H1 (cell line): ENCODE results near the gene LHPP. TPM values are rescaled to one million over a fixed set of nuclear protein-coding genes. Genes with fewer than 3 reads are reported as not detected.
A peak's percentile ranks its signal among the peaks of the same experiment; 100 is the strongest.

Experiments
- CTCF ChIA-PET: fragments of 300-600 bp; sonication (Branson Sonifier 250); formaldehyde crosslinking; loops from one replicate; lab custom pipeline; 2021; ENCODE audit not compliant: partially characterized antibody; lab: Charles Lee
- POLR2A ChIA-PET: fragments of 300-600 bp; sonication (Branson Sonifier 250); formaldehyde crosslinking; loops from one replicate; lab custom pipeline; 2021; ENCODE audit warnings: inconsistent platforms; ENCODE audit not compliant: partially characterized antibody; lab: Charles Lee
- DNase-seq, 2 experiments: peaks; one replicate each; pipeline versions ENCODE4 v3.0.0 to v3.0.0-alpha.2; 2010 to 2022; ENCODE audit warnings: low spot score in 2 of 2, low read depth in 1 of 2, mixed read lengths in 1 of 2
- FAIRE-seq: peaks from 2 replicates; lab custom pipeline; 2011; peaks lifted over from hg19 to GRCh38; lab: Jason Lieb, UNC
- H2AFZ ChIP-seq: 2 replicates; pipeline ENCODE4 v1.8.1; 2012; ENCODE audit warnings: low read length, inconsistent platforms
- H2AK5ac ChIP-seq: 2 replicates; pipeline ENCODE4 v1.6.1; 2013; ENCODE audit warnings: low read depth, low read length
- H2BK120ac ChIP-seq: replicated peaks from 2 replicates; pipeline ENCODE3; 2013; ENCODE audit warnings: low read depth, low read length, inconsistent platforms
- H2BK12ac ChIP-seq: 2 replicates; pipeline ENCODE4 v1.6.1; 2013; ENCODE audit warnings: low read depth, low read length
- H2BK15ac ChIP-seq: 2 replicates; pipeline ENCODE4 v1.6.1; 2013; ENCODE audit warnings: low read length
- H2BK20ac ChIP-seq: 2 replicates; pipeline ENCODE4 v1.6.1; 2013; ENCODE audit warnings: low read length
- H2BK5ac ChIP-seq: 2 replicates; pipeline ENCODE4 v1.6.1; 2013; ENCODE audit warnings: low read depth, low read length
- H3K14ac ChIP-seq: 2 replicates; pipeline ENCODE4 v1.6.1; 2013; ENCODE audit warnings: inconsistent platforms; ENCODE audit not compliant: insufficient read length
- H3K18ac ChIP-seq: 2 replicates; pipeline ENCODE4 v1.6.1; 2013; ENCODE audit warnings: low read length; ENCODE audit errors: extremely low read depth
- H3K23ac ChIP-seq: 2 replicates; pipeline ENCODE4 v1.6.1; 2013; ENCODE audit warnings: inconsistent platforms; ENCODE audit not compliant: insufficient read length
- H3K23me2 ChIP-seq: 2 replicates; pipeline ENCODE4 v1.6.1; 2013; ENCODE audit warnings: low read depth, low read length
- H3K27ac ChIP-seq: 2 replicates; pipeline ENCODE4 v1.6.1; 2011; ENCODE audit warnings: low read depth, low read length, inconsistent platforms
- H3K27me3 ChIP-seq, 4 experiments: replicated peaks in 1 of 4; 1 replicate in 1 of 4; 2 replicates in 3 of 4; pipeline versions ENCODE4 v1.6.1 to v1.8.1; 2011 to 2013; ENCODE audit warnings: low read length in 3 of 4, mild to moderate bottlenecking in 3 of 4, inconsistent platforms in 2 of 4, mixed read lengths in 2 of 4, moderate library complexity in 1 of 4; ENCODE audit not compliant: control insufficient read depth in 3 of 4, insufficient read depth in 3 of 4; ENCODE audit errors: extremely low read depth in 1 of 4
- H3K36me3 ChIP-seq, 4 experiments: 2 replicates each; pipeline versions ENCODE4 v1.6.1 to v1.8.1; 2011 to 2013; ENCODE audit warnings: mild to moderate bottlenecking in 4 of 4, low read length in 3 of 4, moderate library complexity in 2 of 4, control low read depth in 1 of 4, inconsistent platforms in 1 of 4; ENCODE audit not compliant: insufficient read depth in 4 of 4, control insufficient read depth in 2 of 4
- H3K4ac ChIP-seq: replicated peaks from 2 replicates; pipeline ENCODE3; 2013; ENCODE audit warnings: low read length, low read depth, mixed read lengths, inconsistent platforms; ENCODE audit not compliant: insufficient read length
- H3K4me1 ChIP-seq, 4 experiments: replicated peaks in 1 of 4; 1 replicate in 1 of 4; 2 replicates in 3 of 4; pipeline versions ENCODE4 v1.6.1 to v1.8.1; 2011 to 2013; ENCODE audit warnings: low read length in 3 of 4, inconsistent platforms in 2 of 4, mixed read lengths in 1 of 4; ENCODE audit not compliant: insufficient read depth in 4 of 4, control insufficient read depth in 3 of 4
- H3K4me2 ChIP-seq, 2 experiments: 2 replicates each; pipeline versions ENCODE4 v1.6.1 to v1.8.1; 2011 to 2013; ENCODE audit warnings: low read depth in 2 of 2, low read length in 2 of 2, control low read depth in 1 of 2, inconsistent platforms in 1 of 2, mild to moderate bottlenecking in 1 of 2; ENCODE audit not compliant: insufficient read depth in 1 of 2
- H3K4me3 ChIP-seq, 4 experiments: fragments of 200-600, 300-600 bp in 1 of 4; sonication (generic), shearing (Covaris generic), sonication (Bioruptor Twin) in 1 of 4; 2 replicates each; pipeline versions ENCODE4 v1.5.1 to v1.8.1; 2011 to 2016; ENCODE audit warnings: low read length in 4 of 4, low read depth in 3 of 4, control low read depth in 2 of 4, inconsistent platforms in 2 of 4, mild to moderate bottlenecking in 2 of 4, mixed read lengths in 1 of 4, moderate library complexity in 1 of 4; ENCODE audit not compliant: insufficient read depth in 2 of 4; ENCODE audit errors: extremely low read depth in 1 of 4
- H3K56ac ChIP-seq: replicated peaks from 2 replicates; pipeline ENCODE3; 2013; ENCODE audit warnings: low read depth, mild to moderate bottlenecking, mixed read lengths, low read length, inconsistent platforms; ENCODE audit not compliant: insufficient read length
- H3K79me1 ChIP-seq: 2 replicates; pipeline ENCODE4 v1.6.1; 2013; ENCODE audit warnings: low read depth, low read length, control low read depth
- H3K79me2 ChIP-seq, 2 experiments: 2 replicates each; pipeline versions ENCODE4 v1.6.1 to v1.8.1; 2012 to 2013; ENCODE audit warnings: low read length in 2 of 2, mild to moderate bottlenecking in 2 of 2, inconsistent platforms in 1 of 2; ENCODE audit not compliant: insufficient read depth in 2 of 2, control insufficient read depth in 1 of 2
- H3K9ac ChIP-seq, 4 experiments: replicated peaks in 1 of 4; 1 replicate in 1 of 4; 2 replicates in 3 of 4; pipeline versions ENCODE4 v1.6.1 to v1.8.1; 2011 to 2013; ENCODE audit warnings: low read depth in 3 of 4, low read length in 3 of 4, control low read depth in 2 of 4, mild to moderate bottlenecking in 2 of 4, moderate library complexity in 2 of 4, inconsistent platforms in 1 of 4; ENCODE audit errors: extremely low read depth in 1 of 4
- H3K9me3 ChIP-seq, 2 experiments: 2 replicates each; pipeline versions ENCODE4 v1.6.1 to v1.8.1; 2012 to 2013; ENCODE audit warnings: mild to moderate bottlenecking in 2 of 2, moderate library complexity in 2 of 2, control low read depth in 1 of 2, inconsistent platforms in 1 of 2, low read depth in 1 of 2, low read length in 1 of 2, mixed read lengths in 1 of 2; ENCODE audit not compliant: insufficient read depth in 2 of 2
- H4K20me1 ChIP-seq, 2 experiments: replicated peaks in 1 of 2; 2 replicates each; pipeline versions ENCODE3 to v1.8.1; 2011 to 2013; ENCODE audit warnings: inconsistent platforms in 2 of 2, low read length in 2 of 2, mild to moderate bottlenecking in 1 of 2; ENCODE audit not compliant: insufficient read depth in 2 of 2, control insufficient read depth in 1 of 2
- H4K5ac ChIP-seq: 2 replicates; pipeline ENCODE4 v1.6.1; 2013; ENCODE audit warnings: low read length, low read depth, mixed read lengths, inconsistent platforms; ENCODE audit not compliant: insufficient read length
- H4K8ac ChIP-seq: 2 replicates; pipeline ENCODE4 v1.8.0; 2013; ENCODE audit warnings: mild to moderate bottlenecking, moderate library complexity, low read length, inconsistent platforms; ENCODE audit not compliant: insufficient read depth; ENCODE audit errors: extremely low read depth
- H4K91ac ChIP-seq: replicated peaks from 2 replicates; pipeline ENCODE3; 2013; ENCODE audit warnings: low read length, mixed read lengths, inconsistent platforms; ENCODE audit not compliant: insufficient read length
- RAD21 ChIP-seq, 2 experiments: IDR thresholded peaks in 1 of 2; conservative IDR thresholded peaks in 1 of 2; 2 replicates each; pipeline ENCODE4 v1.6.1; 2011; ENCODE audit warnings: low read depth in 2 of 2, low read length in 2 of 2, improper control_type of control experiment in 1 of 2, inconsistent platforms in 1 of 2, mild to moderate bottlenecking in 1 of 2, moderate library complexity in 1 of 2
- SIX5 ChIP-seq: IDR thresholded peaks from 2 replicates; pipeline ENCODE4 v1.6.1; 2011; ENCODE audit warnings: mild to moderate bottlenecking, low read depth, low read length
- WGBS, 2 experiments: shearing (Covaris generic) in 1 of 2; methylation state at CpG; one replicate each; pipeline versions ENCODE4 v1.1.6 to v1.1.7; 2013 to 2015; ENCODE audit warnings: low lambda C conversion rate in 2 of 2, mixed read lengths in 2 of 2, inconsistent platforms in 1 of 2, low coverage in 1 of 2, missing lambda C conversion rate in 1 of 2; ENCODE audit not compliant: insufficient replicate concordance in 2 of 2, insufficient coverage in 1 of 2, insufficient read length in 1 of 2; ENCODE audit errors: extremely low coverage in 1 of 2, missing lambda C conversion rate in 1 of 2; 5-methylcytosine and 5-hydroxymethylcytosine counted together
- polyA plus RNA-seq, 7 experiments: library from polyadenylated mRNA; depleted of rRNA in 3 of 7; stranded (reverse) in 5 of 7; unstranded in 2 of 7; fragments of >200 nt in 5 of 7; fragments of 200-250 nt in 2 of 7; gene quantifications; 1 replicate in 5 of 7; 2 replicates in 1 of 7; 4 replicates in 1 of 7; pipeline versions ENCODE4 v1.2.1 to v1.2.3, GENCODE V29; 2011 to 2013; ENCODE audit warnings: missing spikeins in 2 of 7, mixed read lengths in 2 of 7
- total RNA-seq: library from RNA; stranded (reverse); fragmentation: NEBNext Ultra II Directional; extraction: Animal tissue kit (Norgen Biotek cat#: 25700); gene quantifications from 2 replicates; pipeline ENCODE4 v1.2.1, GENCODE V29; 2021

Gene LHPP
- total and polyA plus RNA-seq, 2 of the 8 experiments (the other 6 are each of a cell fraction or from before 2014, with no cell fraction given), result 26.0 to 45.0 TPM

DNA sequence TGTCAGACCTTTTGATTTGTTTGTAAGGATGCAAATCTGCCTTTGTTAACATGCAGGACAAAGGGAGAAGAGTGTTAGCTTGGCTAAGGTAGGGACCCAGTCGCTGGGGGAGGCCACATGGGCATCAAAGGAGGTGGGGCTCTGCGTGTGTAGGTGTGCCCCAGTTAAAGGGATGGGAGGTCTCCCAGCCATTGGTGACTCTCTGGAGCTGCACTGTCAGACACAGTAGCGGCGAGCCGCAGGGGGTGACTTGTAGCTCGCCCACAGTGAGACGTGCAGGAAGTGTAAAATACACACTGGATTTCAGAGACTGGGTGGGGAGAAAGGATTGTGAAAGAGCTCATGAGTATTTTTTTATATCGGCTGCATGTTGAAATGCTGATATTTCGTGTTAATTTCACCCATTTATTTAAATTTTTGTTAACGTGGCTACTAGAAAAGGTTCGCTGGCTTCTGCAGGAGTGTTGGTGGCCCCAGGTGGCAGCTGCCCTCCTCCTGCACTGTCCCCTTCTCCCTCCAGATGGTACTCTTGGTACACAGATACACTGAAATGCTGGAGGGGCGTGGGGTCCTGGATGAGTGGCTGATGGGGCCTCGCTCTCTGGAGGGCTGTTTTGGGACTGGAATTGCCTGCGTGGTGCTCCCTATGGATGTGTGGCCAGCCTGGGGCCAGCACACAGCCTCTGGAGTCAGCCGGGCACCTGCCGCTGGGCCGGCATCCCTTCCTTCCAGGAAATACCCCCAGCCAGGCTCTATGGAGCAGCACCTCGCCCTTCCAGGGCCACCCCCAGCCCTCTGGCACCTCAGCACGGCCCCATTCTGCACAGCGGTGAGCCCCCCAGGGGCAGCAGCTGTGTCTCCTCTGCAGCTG lies 59.2 kb downstream of the LHPP start:
- peaks cover 0 to 13% (median 2%) of the 10 kb centered on the region in 4 experiments; a peak in 3 of 7 replicates for H3K4me1 ChIP-seq
- no peaks in the 10 kb centered on the region for H3K27me3 ChIP-seq
- DNase-seq (no peak), FAIRE-seq (no peak)
- no peak overlapping the region for H4K91ac ChIP-seq
- H3K23ac ChIP-seq, result no peak overlapping the region
- H3K27ac ChIP-seq, result no peak overlapping the region
- H2BK5ac ChIP-seq, result no peak overlapping the region
- H4K20me1 ChIP-seq, result no peaks in the 10 kb centered on the region
- H3K4ac ChIP-seq, result no peak overlapping the region
- no peak overlapping the region for H3K4me2 ChIP-seq
- H3K18ac ChIP-seq, result no peak overlapping the region
- H3K9ac ChIP-seq, result no peak overlapping the region; a peak in 1 of 7 replicates
- H2BK15ac ChIP-seq, result 0 out of 2 replicates have a peak overlapping the region, but pooled peaks have one; percentile 46
- H3K36me3 ChIP-seq, result no peaks in the 10 kb centered on the region
- 86% methylated on average over 20 of the region's 20 CpGs; no CpG with 5 or more reads in 1 of the 2 experiments for WGBS, 2 experiments
- H3K4me3 ChIP-seq, result no peak overlapping the region
- no peaks in the 10 kb centered on the region for H3K79me2 ChIP-seq
- POLR2A ChIA-PET, result no interaction called here
- TF ChIP-seq SIX5 (no peak), RAD21 (IDR thresholded peaks at IDR 0.05 in 1 of 2, conservative IDR thresholded peaks at IDR 0.05 in 1 of 2; ENCODE audit: low read depth in 2 of 2, low read length in 2 of 2) (peak; percentile 13 to 47; a peak in 2 of 4 replicates)
- no peak overlapping the region for H2BK20ac ChIP-seq
- no peak overlapping the region for H4K5ac ChIP-seq
- H3K56ac ChIP-seq, result no peak overlapping the region
- no peak overlapping the region for H2AK5ac ChIP-seq
- peaks cover 3% of the 10 kb centered on the region; the same call in 1 of the 2 replicates for H3K79me1 ChIP-seq
- no peak overlapping the region for H3K14ac ChIP-seq
- H2BK120ac ChIP-seq, result no peak overlapping the region
- H4K8ac ChIP-seq, result no peak overlapping the region; the same call in 1 of the 2 replicates
- CTCF ChIA-PET, result interaction anchor here (0.7 to 38.0 kb wide), 5 partner anchors 9 to 1461 kb away, joined by 3 to 681 read pairs (median 7); no protein-coding TSS in a partner anchor
- H3K9me3 ChIP-seq, result no peaks in the 10 kb centered on the region
- no peak overlapping the region for H2AFZ ChIP-seq
- no peaks in the 10 kb centered on the region for H3K23me2 ChIP-seq
- no peak overlapping the region for H2BK12ac ChIP-seq
